OCI-LY1 (cell line): ENCODE results near the gene MAX.

Experiments used
- CTCF ChIP-seq: fragments of 200-600 bp; sonication (generic), shearing (Covaris generic); IDR thresholded peaks from 2 replicates; pipeline ENCODE4 v1.5.1; 2017; ENCODE audit warnings: mild to moderate bottlenecking, antibody characterized with exemption, low read length, moderate library complexity, mixed read lengths
- EZH2 ChIP-seq: fragments of 200-600 bp; sonication (generic), shearing (Covaris generic); IDR thresholded peaks from 2 replicates; pipeline ENCODE4 v1.8.0; 2017; ENCODE audit warnings: borderline replicate concordance, mixed run types, mild to moderate bottlenecking, antibody characterized with exemption, low read length, moderate library complexity, mixed read lengths

DNA sequence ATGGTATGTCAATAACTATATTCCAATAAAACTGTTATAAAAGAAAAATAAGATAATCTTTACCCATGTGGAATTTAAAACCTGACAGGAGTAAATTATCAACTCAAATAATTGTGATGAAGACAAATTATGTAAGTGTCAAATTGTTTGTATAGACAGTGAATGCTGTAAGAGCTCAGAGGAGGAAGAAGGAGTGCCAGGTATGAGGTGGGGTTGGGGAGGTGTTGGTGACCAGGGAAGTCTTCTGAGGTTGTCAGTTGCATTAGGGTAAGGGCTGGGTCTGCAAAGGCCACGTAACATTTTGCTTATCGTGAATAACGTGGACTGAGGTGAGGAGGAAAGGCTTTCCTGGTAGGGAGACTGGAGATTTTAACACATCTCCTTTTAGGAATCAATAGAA, 2.5 kb upstream of the MAX start:
- no peak for TF ChIP-seq CTCF
- TF ChIP-seq EZH2 = no peak
